ENCODE results near the gene CFAP57.

CFAP57 gene

GRCh38 chr1:43298055-43298454 is 125.9 kb downstream of the CFAP57 start:
- no peak for DNase-seq (ENCODE audit: low read depth in 1 of 2, low spot score in 1 of 2)

GRCh38 chr1:43299101-43299500 is 127.0 kb downstream of the CFAP57 start:
- no peak for DNase-seq (ENCODE audit: low read depth in 1 of 2, low spot score in 1 of 2)

- DNase-seq (ENCODE audit: low read depth in 1 of 2, low spot score in 1 of 2), result no peak
These were observed 128.4 kb downstream of the CFAP57 start, which contains the start of gene TIE1 for GRCh38 chr1:43300378-43301094. TIE1 (plus strand) TSS chr1:43300982; CDS start chr1:43301072, 90 bp downstream.

GRCh38 chr1:43302201-43302600 is 130.1 kb downstream of the CFAP57 start:
- DNase-seq (ENCODE audit: low read depth in 1 of 2, low spot score in 1 of 2), result no peak

- DNase-seq (ENCODE audit: low read depth in 1 of 2, low spot score in 1 of 2), result no peak
These were observed 130.8 kb downstream of the CFAP57 start for GRCh38 chr1:43302721-43303470.

- DNase-seq (ENCODE audit: low read depth in 1 of 2, low spot score in 1 of 2), result no peak
These were observed 131.6 kb downstream of the CFAP57 start for GRCh38 chr1:43303471-43304313.

All from activated T-helper 1 cell treated with anti-CD3 and anti-CD28 coated beads, Interleukin-2, amount 50 U/mL, for 16 hours (primary cell).